ENCODE data around the gene ATP6V1B1.

Gene ATP6V1B1

GRCh38 chr2:70943205-70943871 is 7.6 kb downstream of the ATP6V1B1 start:
- Mint-ChIP-seq H3K9me3 (no peaks in the 10 kb centered on the region), H3K36me3 (no peaks in the 10 kb centered on the region), H3K4me3 (no peak overlapping the region), H3K27ac (no peak overlapping the region), H3K4me1 (peaks cover 17% of the 10 kb centered on the region)
- DNase-seq (ENCODE audit: low spot score in 2 of 2) (no peak), ATAC-seq (no peak)

- Mint-ChIP-seq H3K4me1 (peaks cover 19% of the 10 kb centered on the region), H3K36me3 (no peaks in the 10 kb centered on the region), H3K9me3 (no peaks in the 10 kb centered on the region), H3K27ac (no peak overlapping the region), H3K4me3 (no peak overlapping the region)
- ATAC-seq (no peak), DNase-seq (ENCODE audit: low spot score in 2 of 2) (no peak)
Measured at GRCh38 chr2:70944111-70944690, 8.5 kb downstream of the ATP6V1B1 start.

GRCh38 chr2:70946832-70947442 is 11.2 kb downstream of the ATP6V1B1 start:
- Mint-ChIP-seq H3K4me1 (peaks cover 19% of the 10 kb centered on the region), H3K9me3 (no peaks in the 10 kb centered on the region), H3K36me3 (no peaks in the 10 kb centered on the region), H3K27ac (no peak overlapping the region), H3K4me3 (no peak overlapping the region)
- ATAC-seq: no peak
- DNase-seq (ENCODE audit: low spot score in 2 of 2): peak; percentile 25 to 74

- Mint-ChIP-seq H3K27ac (no peak overlapping the region), H3K9me3 (no peaks in the 10 kb centered on the region), H3K36me3 (no peaks in the 10 kb centered on the region), H3K4me1 (peaks cover 19% of the 10 kb centered on the region), H3K4me3 (peak overlapping the region; percentile 70)
- DNase-seq (ENCODE audit: low spot score in 2 of 2) (peak in 1 of 2 donors; percentile 47), ATAC-seq (peak; percentile 31)
Measured at GRCh38 chr2:70947556-70948184, 12.0 kb downstream of the ATP6V1B1 start.

GRCh38 chr2:70948337-70949003 is 12.8 kb downstream of the ATP6V1B1 start:
- Mint-ChIP-seq H3K9me3 (no peaks in the 10 kb centered on the region), H3K27ac (peak overlapping the region; percentile 63), H3K4me1 (peaks cover 19% of the 10 kb centered on the region), H3K4me3 (peak overlapping the region; percentile 70), H3K36me3 (no peaks in the 10 kb centered on the region)
- peak; percentile 70 to 90 for DNase-seq (ENCODE audit: low spot score in 2 of 2)
- ATAC-seq: peak; percentile 89

GRCh38 chr2:70949086-70949485 is 13.4 kb downstream of the ATP6V1B1 start:
- no peak overlapping the region for H3K4me3 Mint-ChIP-seq
- H3K4me1 Mint-ChIP-seq: peaks cover 19% of the 10 kb centered on the region
- no peak overlapping the region for H3K27ac Mint-ChIP-seq
- no peaks in the 10 kb centered on the region for H3K9me3 Mint-ChIP-seq
- H3K36me3 Mint-ChIP-seq: no peaks in the 10 kb centered on the region
- no peak for ATAC-seq
- no peak for DNase-seq (ENCODE audit: low spot score in 2 of 2)

GRCh38 chr2:70954886-70955285 is 19.2 kb downstream of the ATP6V1B1 start:
- Mint-ChIP-seq H3K4me3 (no peak overlapping the region), H3K4me1 (peaks cover 13% of the 10 kb centered on the region), H3K27ac (no peak overlapping the region), H3K36me3 (no peaks in the 10 kb centered on the region), H3K9me3 (no peaks in the 10 kb centered on the region)
- DNase-seq (ENCODE audit: low spot score in 2 of 2): no peak
- ATAC-seq: no peak

GRCh38 chr2:70956141-70956540 is 20.4 kb downstream of the ATP6V1B1 start:
- H3K36me3 Mint-ChIP-seq: no peaks in the 10 kb centered on the region
- H3K27ac Mint-ChIP-seq: no peak overlapping the region
- no peak for DNase-seq (ENCODE audit: low spot score in 2 of 2)
- no peak for ATAC-seq
- no peak overlapping the region for H3K4me3 Mint-ChIP-seq
- H3K4me1 Mint-ChIP-seq: peaks cover 13% of the 10 kb centered on the region
- H3K9me3 Mint-ChIP-seq: no peaks in the 10 kb centered on the region

GRCh38 chr2:70957798-70958197 is 22.1 kb downstream of the ATP6V1B1 start:
- ATAC-seq (no peak), DNase-seq (ENCODE audit: low spot score in 2 of 2) (peak; percentile 0 to 42)
- Mint-ChIP-seq H3K27ac (peak overlapping the region; percentile 8), H3K9me3 (no peaks in the 10 kb centered on the region), H3K4me1 (peaks cover 13% of the 10 kb centered on the region), H3K36me3 (no peaks in the 10 kb centered on the region), H3K4me3 (no peak overlapping the region)

- peak in 1 of 2 donors; percentile 0 for DNase-seq (ENCODE audit: low spot score in 2 of 2)
- Mint-ChIP-seq H3K36me3 (no peaks in the 10 kb centered on the region), H3K9me3 (no peaks in the 10 kb centered on the region), H3K27ac (peak overlapping the region; percentile 32), H3K4me1 (peaks cover 13% of the 10 kb centered on the region), H3K4me3 (no peak overlapping the region)
- ATAC-seq: no peak
Measured at GRCh38 chr2:70958759-70959158, 23.1 kb downstream of the ATP6V1B1 start.

- Mint-ChIP-seq H3K27ac (no peak overlapping the region), H3K4me3 (no peak overlapping the region), H3K4me1 (peaks cover 13% of the 10 kb centered on the region), H3K36me3 (no peaks in the 10 kb centered on the region), H3K9me3 (no peaks in the 10 kb centered on the region)
- ATAC-seq: peak; percentile 53
- DNase-seq (ENCODE audit: low spot score in 2 of 2): peak; percentile 1 to 40
Measured at GRCh38 chr2:70959271-70959761, 23.6 kb downstream of the ATP6V1B1 start.

GRCh38 chr2:70959851-70960832 is 24.4 kb downstream of the ATP6V1B1 start:
- ATAC-seq (no peak), DNase-seq (ENCODE audit: low spot score in 2 of 2) (peak; percentile 1 to 49)
- H3K36me3 Mint-ChIP-seq: no peaks in the 10 kb centered on the region
- peaks cover 20% of the 10 kb centered on the region for H3K4me1 Mint-ChIP-seq
- H3K4me3 Mint-ChIP-seq: no peak overlapping the region
- H3K9me3 Mint-ChIP-seq: no peaks in the 10 kb centered on the region
- H3K27ac Mint-ChIP-seq: no peak overlapping the region

- Mint-ChIP-seq H3K36me3 (no peaks in the 10 kb centered on the region), H3K4me3 (no peak overlapping the region), H3K4me1 (peaks cover 22% of the 10 kb centered on the region), H3K9me3 (no peaks in the 10 kb centered on the region), H3K27ac (no peak overlapping the region)
- ATAC-seq (no peak), DNase-seq (ENCODE audit: low spot score in 2 of 2) (peak; percentile 1 to 47)
Measured at GRCh38 chr2:70960833-70961647, 25.3 kb downstream of the ATP6V1B1 start.

GRCh38 chr2:70961648-70961994 is 25.9 kb downstream of the ATP6V1B1 start:
- H3K4me1 Mint-ChIP-seq: peaks cover 22% of the 10 kb centered on the region
- no peak overlapping the region for H3K27ac Mint-ChIP-seq
- no peak for ATAC-seq
- no peaks in the 10 kb centered on the region for H3K36me3 Mint-ChIP-seq
- no peak for DNase-seq (ENCODE audit: low spot score in 2 of 2)
- no peaks in the 10 kb centered on the region for H3K9me3 Mint-ChIP-seq
- H3K4me3 Mint-ChIP-seq: no peak overlapping the region
